WTC11 (cell line): ENCODE measurements around the gene LRR1. TPM values are rescaled to one million over a fixed set of nuclear protein-coding genes. Genes with fewer than 3 reads are reported as not detected.

Experiments
- ATF1 ChIP-seq: sonication (generic); formaldehyde crosslinking; IDR thresholded peaks from 2 replicates; pipeline ENCODE4 v1.8.1; 2023; ENCODE audit warnings: mild to moderate bottlenecking, moderate library complexity, missing genetic modification reagents
- CREB1 ChIP-seq: sonication (generic); formaldehyde crosslinking; IDR thresholded peaks from 2 replicates; pipeline ENCODE4 v1.8.0; 2023; ENCODE audit warnings: mild to moderate bottlenecking, missing genetic modification reagents
- CREM ChIP-seq: sonication (generic); formaldehyde crosslinking; IDR thresholded peaks from 2 replicates; pipeline ENCODE4 v1.8.1; 2022; ENCODE audit warnings: mild to moderate bottlenecking, missing genetic modification reagents, moderate library complexity
- ETV6 ChIP-seq: sonication (generic); formaldehyde crosslinking; IDR thresholded peaks from 2 replicates; pipeline ENCODE4 v1.8.1; 2022; ENCODE audit warnings: mild to moderate bottlenecking, missing genetic modification reagents
- NFE2L1 ChIP-seq: sonication (generic); formaldehyde crosslinking; IDR thresholded peaks from 2 replicates; pipeline ENCODE4 v1.8.1; 2023; ENCODE audit warnings: missing genetic modification reagents
- NFYB ChIP-seq: sonication (generic); formaldehyde crosslinking; conservative IDR thresholded peaks from 2 replicates; pipeline ENCODE4 v1.8.0; 2022; ENCODE audit warnings: low read depth, missing genetic modification reagents
- NR2C2 ChIP-seq: sonication (generic); formaldehyde crosslinking; IDR thresholded peaks from 2 replicates; pipeline ENCODE4 v1.8.0; 2022; ENCODE audit warnings: mild to moderate bottlenecking, missing genetic modification reagents
- NR3C1 ChIP-seq: sonication (generic); formaldehyde crosslinking; conservative IDR thresholded peaks from 2 replicates; pipeline ENCODE4 v1.8.1; 2023; ENCODE audit warnings: low read depth, mild to moderate bottlenecking, missing genetic modification reagents
- RELA ChIP-seq: sonication (generic); formaldehyde crosslinking; IDR thresholded peaks from 2 replicates; pipeline ENCODE4 v1.8.1; 2022; ENCODE audit warnings: missing genetic modification reagents, mild to moderate bottlenecking, borderline replicate concordance
- SMAD3 ChIP-seq: sonication (generic); formaldehyde crosslinking; IDR thresholded peaks from 2 replicates; pipeline ENCODE4 v1.8.0; 2022; ENCODE audit warnings: missing genetic modification reagents, mild to moderate bottlenecking, borderline replicate concordance
- SOX15 ChIP-seq: fragments of 250-450 bp; sonication (Bioruptor Pico); IDR thresholded peaks from 2 replicates; pipeline ENCODE4 v1.9.0; 2021; ENCODE audit warnings: mild to moderate bottlenecking
- TEAD1 ChIP-seq: sonication (generic); formaldehyde crosslinking; IDR thresholded peaks from 2 replicates; pipeline ENCODE4 v1.8.0; 2022; ENCODE audit warnings: mild to moderate bottlenecking, missing genetic modification reagents
- TEAD4 ChIP-seq: sonication (generic); formaldehyde crosslinking; IDR thresholded peaks from 2 replicates; pipeline ENCODE4 v1.8.0; 2022; ENCODE audit warnings: mild to moderate bottlenecking, missing genetic modification reagents
- ZBTB21 ChIP-seq: sonication (generic); formaldehyde crosslinking; IDR thresholded peaks from 2 replicates; pipeline ENCODE4 v1.8.1; 2023; ENCODE audit warnings: mild to moderate bottlenecking, missing genetic modification reagents, borderline replicate concordance
- ZNF232 ChIP-seq: sonication (generic); formaldehyde crosslinking; IDR thresholded peaks from 2 replicates; pipeline ENCODE4 v1.8.0; 2022; ENCODE audit warnings: mild to moderate bottlenecking, missing genetic modification reagents
- ZNF396 ChIP-seq: fragments of 250-450 bp; sonication (Bioruptor Pico); IDR thresholded peaks from 2 replicates; pipeline ENCODE4 v1.8.0; 2021; ENCODE audit warnings: mild to moderate bottlenecking, moderate library complexity, borderline replicate concordance
- ZNF671 ChIP-seq: fragments of 250-450 bp; sonication (Bioruptor Pico); IDR thresholded peaks from 2 replicates; pipeline ENCODE4 v1.8.0; 2021; ENCODE audit warnings: mild to moderate bottlenecking
- total RNA-seq: library from RNA; stranded (reverse); gene quantifications from 3 replicates; pipeline ENCODE4 v1.2.3, GENCODE V29; 2021
- TF ChIP-seq, protein P1 (sequence below): sonication (generic); formaldehyde crosslinking; IDR thresholded peaks from 2 replicates; pipeline ENCODE4 v1.8.0; 2022; ENCODE audit warnings: mild to moderate bottlenecking, missing genetic modification reagents
- TF ChIP-seq, protein P2 (sequence below): sonication (generic); formaldehyde crosslinking; IDR thresholded peaks from 2 replicates; pipeline ENCODE4 v1.8.1; 2023; ENCODE audit warnings: mild to moderate bottlenecking, moderate library complexity, missing genetic modification reagents
- TF ChIP-seq, protein P3 (sequence below): sonication (generic); formaldehyde crosslinking; IDR thresholded peaks from 2 replicates; pipeline ENCODE4 v1.8.0; 2023; ENCODE audit warnings: mild to moderate bottlenecking, missing genetic modification reagents
- TF ChIP-seq, protein P4 (sequence below): sonication (generic); formaldehyde crosslinking; IDR thresholded peaks from 2 replicates; pipeline ENCODE4 v1.8.1; 2022; ENCODE audit warnings: low read depth, mild to moderate bottlenecking, moderate library complexity, missing genetic modification reagents, borderline replicate concordance
- TF ChIP-seq, protein P5 (sequence below): fragments of 250-450 bp; sonication (Bioruptor Pico); conservative IDR thresholded peaks from 2 replicates; pipeline ENCODE4 v1.9.0; 2021; ENCODE audit warnings: mild to moderate bottlenecking
- TF ChIP-seq, protein P6 (sequence below): fragments of 250-450 bp; sonication (Bioruptor Pico); IDR thresholded peaks from 2 replicates; pipeline ENCODE4 v1.9.0; 2021; ENCODE audit warnings: mild to moderate bottlenecking
- TF ChIP-seq, protein P7 (sequence below): sonication (generic); formaldehyde crosslinking; IDR thresholded peaks from 2 replicates; pipeline ENCODE4 v1.8.1; 2023; ENCODE audit warnings: mild to moderate bottlenecking, missing genetic modification reagents

Gene LRR1
- total RNA-seq, 1 experiment from 2014 or later, result 42.6 TPM

DNA sequence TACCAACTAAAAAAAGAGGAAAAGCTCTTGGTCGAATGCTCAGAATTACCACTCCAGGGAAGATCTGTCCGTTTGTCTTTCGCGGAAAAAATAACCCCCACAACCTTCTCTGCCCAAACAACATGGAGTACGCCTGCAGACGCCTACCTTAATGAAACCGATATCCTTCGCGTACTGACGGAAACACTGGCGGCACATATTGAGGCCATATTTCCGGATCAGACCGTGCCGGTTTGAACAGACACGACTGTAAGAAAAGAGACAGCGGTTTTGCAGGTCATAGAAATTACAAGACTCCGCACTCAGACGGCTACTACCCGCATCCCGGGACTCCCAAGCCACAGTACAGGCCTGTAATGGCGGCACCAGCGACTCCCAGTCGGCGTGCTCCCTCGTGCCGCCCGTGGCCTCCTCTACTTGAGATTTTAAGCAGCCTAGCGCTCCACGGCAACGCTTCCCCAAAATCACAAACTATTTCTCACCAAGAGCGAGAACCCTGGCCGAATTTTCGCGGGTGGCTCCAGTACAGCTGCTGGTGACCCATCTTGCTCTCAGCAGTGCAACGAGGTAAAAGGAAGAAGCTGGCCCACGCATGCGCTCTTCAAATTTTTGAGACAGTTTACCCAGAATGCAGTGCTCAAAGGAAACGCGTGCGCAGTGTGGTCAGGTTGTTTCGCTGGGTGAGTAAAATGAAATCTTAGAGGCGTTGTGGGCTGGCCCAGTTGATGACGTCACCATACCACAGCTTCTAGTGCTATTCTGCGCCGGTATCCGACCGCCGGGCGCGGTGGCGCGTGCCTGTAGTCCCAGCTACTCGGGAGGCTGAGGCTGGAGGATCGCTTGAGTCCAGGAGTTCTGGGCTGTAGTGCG is 12.7 kb upstream of the LRR1 start, which contains the start of gene RPS29 (continued):
- TF ChIP-seq, protein P1, sequence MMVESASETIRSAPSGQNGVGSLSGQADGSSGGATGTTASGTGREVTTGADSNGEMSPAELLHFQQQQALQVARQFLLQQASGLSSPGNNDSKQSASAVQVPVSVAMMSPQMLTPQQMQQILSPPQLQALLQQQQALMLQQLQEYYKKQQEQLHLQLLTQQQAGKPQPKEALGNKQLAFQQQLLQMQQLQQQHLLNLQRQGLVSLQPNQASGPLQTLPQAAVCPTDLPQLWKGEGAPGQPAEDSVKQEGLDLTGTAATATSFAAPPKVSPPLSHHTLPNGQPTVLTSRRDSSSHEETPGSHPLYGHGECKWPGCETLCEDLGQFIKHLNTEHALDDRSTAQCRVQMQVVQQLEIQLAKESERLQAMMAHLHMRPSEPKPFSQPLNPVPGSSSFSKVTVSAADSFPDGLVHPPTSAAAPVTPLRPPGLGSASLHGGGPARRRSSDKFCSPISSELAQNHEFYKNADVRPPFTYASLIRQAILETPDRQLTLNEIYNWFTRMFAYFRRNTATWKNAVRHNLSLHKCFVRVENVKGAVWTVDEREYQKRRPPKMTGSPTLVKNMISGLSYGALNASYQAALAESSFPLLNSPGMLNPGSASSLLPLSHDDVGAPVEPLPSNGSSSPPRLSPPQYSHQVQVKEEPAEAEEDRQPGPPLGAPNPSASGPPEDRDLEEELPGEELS (CRISPR knock-in tag), result 0 out of 2 replicates have a peak, but pooled peaks have one; percentile 11
- TF ChIP-seq NR2C2 (CRISPR knock-in tag) (no peak), ZNF671 (CRISPR knock-in tag) (peak; percentile 45; the same call in 1 of the 2 replicates), NR3C1 (CRISPR knock-in tag) (no peak), ZNF232 (CRISPR knock-in tag) (no peak; the same call in 1 of the 2 replicates), RELA (CRISPR knock-in tag) (no peak), SOX15 (CRISPR knock-in tag) (no peak), TEAD1 (CRISPR knock-in tag) (peak; percentile 79; the same call in 1 of the 2 replicates), ETV6 (peak; percentile 87), ZBTB21 (CRISPR knock-in tag) (0 out of 2 replicates have a peak, but pooled peaks have one; percentile 60), CREB1 (CRISPR knock-in tag) (peak; percentile 67; the same call in 1 of the 2 replicates), ATF1 (0 out of 2 replicates have a peak, but pooled peaks have one; percentile 12), ZNF396 (CRISPR knock-in tag) (no peak), NFYB (CRISPR knock-in tag) (no peak), CREM (CRISPR knock-in tag) (peak; percentile 98), TEAD4 (CRISPR knock-in tag) (no peak), NFE2L1 (CRISPR knock-in tag) (no peak), SMAD3 (CRISPR knock-in tag) (peak; percentile 76; the same call in 1 of the 2 replicates)
- TF ChIP-seq, protein P2, sequence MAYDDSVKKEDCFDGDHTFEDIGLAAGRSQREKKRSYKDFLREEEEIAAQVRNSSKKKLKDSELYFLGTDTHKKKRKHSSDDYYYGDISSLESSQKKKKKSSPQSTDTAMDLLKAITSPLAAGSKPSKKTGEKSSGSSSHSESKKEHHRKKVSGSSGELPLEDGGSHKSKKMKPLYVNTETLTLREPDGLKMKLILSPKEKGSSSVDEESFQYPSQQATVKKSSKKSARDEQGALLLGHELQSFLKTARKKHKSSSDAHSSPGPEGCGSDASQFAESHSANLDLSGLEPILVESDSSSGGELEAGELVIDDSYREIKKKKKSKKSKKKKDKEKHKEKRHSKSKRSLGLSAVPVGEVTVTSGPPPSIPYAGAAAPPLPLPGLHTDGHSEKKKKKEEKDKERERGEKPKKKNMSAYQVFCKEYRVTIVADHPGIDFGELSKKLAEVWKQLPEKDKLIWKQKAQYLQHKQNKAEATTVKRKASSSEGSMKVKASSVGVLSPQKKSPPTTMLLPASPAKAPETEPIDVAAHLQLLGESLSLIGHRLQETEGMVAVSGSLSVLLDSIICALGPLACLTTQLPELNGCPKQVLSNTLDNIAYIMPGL (CRISPR knock-in tag), result peak; percentile 84
- TF ChIP-seq, protein P3, sequence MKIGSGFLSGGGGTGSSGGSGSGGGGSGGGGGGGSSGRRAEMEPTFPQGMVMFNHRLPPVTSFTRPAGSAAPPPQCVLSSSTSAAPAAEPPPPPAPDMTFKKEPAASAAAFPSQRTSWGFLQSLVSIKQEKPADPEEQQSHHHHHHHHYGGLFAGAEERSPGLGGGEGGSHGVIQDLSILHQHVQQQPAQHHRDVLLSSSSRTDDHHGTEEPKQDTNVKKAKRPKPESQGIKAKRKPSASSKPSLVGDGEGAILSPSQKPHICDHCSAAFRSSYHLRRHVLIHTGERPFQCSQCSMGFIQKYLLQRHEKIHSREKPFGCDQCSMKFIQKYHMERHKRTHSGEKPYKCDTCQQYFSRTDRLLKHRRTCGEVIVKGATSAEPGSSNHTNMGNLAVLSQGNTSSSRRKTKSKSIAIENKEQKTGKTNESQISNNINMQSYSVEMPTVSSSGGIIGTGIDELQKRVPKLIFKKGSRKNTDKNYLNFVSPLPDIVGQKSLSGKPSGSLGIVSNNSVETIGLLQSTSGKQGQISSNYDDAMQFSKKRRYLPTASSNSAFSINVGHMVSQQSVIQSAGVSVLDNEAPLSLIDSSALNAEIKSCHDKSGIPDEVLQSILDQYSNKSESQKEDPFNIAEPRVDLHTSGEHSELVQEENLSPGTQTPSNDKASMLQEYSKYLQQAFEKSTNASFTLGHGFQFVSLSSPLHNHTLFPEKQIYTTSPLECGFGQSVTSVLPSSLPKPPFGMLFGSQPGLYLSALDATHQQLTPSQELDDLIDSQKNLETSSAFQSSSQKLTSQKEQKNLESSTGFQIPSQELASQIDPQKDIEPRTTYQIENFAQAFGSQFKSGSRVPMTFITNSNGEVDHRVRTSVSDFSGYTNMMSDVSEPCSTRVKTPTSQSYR (CRISPR knock-in tag), result no peak
- TF ChIP-seq, protein P4, sequence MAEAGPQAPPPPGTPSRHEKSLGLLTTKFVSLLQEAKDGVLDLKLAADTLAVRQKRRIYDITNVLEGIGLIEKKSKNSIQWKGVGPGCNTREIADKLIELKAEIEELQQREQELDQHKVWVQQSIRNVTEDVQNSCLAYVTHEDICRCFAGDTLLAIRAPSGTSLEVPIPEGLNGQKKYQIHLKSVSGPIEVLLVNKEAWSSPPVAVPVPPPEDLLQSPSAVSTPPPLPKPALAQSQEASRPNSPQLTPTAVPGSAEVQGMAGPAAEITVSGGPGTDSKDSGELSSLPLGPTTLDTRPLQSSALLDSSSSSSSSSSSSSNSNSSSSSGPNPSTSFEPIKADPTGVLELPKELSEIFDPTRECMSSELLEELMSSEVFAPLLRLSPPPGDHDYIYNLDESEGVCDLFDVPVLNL (CRISPR knock-in tag), result no peak
- TF ChIP-seq, protein P5, sequence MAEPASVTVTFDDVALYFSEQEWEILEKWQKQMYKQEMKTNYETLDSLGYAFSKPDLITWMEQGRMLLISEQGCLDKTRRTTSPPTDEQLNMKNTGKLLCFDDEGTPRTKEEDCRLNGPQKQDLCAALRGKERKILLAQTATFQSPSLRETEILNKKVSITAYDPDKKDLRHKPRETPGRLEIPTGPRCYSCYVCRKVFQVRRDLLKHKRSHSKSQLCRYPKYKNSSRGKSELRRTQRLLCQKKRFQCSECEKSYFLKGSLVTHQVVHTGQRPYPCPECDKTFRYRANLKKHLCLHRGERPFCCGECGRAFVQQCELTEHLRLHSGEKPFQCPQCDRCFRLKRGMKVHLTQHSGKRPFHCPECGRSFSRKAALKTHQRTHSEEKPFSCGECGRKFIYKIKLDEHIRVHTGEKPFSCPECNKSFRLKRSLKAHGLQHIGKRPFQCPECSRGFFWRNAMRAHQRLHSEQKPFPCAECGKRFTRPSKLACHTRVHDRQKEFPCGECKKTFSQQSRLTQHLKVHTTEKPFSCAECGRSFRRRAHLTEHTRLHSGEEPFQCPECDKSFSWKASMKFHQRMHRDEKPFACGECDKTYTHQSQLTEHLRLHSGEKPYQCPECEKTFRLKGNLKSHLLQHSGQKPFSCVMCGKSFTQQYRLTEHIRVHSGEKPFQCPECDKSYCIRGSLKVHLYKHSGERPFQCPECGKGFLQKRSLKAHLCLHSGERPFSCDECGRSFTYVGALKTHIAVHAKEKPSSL (CRISPR knock-in tag), result no peak
- TF ChIP-seq, protein P6, sequence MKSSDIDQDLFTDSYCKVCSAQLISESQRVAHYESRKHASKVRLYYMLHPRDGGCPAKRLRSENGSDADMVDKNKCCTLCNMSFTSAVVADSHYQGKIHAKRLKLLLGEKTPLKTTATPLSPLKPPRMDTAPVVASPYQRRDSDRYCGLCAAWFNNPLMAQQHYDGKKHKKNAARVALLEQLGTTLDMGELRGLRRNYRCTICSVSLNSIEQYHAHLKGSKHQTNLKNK (CRISPR knock-in tag), result no peak
- TF ChIP-seq, protein P7, sequence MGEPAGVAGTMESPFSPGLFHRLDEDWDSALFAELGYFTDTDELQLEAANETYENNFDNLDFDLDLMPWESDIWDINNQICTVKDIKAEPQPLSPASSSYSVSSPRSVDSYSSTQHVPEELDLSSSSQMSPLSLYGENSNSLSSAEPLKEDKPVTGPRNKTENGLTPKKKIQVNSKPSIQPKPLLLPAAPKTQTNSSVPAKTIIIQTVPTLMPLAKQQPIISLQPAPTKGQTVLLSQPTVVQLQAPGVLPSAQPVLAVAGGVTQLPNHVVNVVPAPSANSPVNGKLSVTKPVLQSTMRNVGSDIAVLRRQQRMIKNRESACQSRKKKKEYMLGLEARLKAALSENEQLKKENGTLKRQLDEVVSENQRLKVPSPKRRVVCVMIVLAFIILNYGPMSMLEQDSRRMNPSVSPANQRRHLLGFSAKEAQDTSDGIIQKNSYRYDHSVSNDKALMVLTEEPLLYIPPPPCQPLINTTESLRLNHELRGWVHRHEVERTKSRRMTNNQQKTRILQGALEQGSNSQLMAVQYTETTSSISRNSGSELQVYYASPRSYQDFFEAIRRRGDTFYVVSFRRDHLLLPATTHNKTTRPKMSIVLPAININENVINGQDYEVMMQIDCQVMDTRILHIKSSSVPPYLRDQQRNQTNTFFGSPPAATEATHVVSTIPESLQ (CRISPR knock-in tag), result no peak
